Measurements from ENCODE around the gene CCDC127.
"Not testable (repeated sequence)": the region's sequence is repeated elsewhere in the genome, so short reads cannot be mapped to it uniquely, and the experiment has no call there.

CCDC127 gene

GRCh38 chr5:234450-234849 lies 16.5 kb upstream of the CCDC127 start:
- no peak for DNase-seq (ENCODE audit: low read depth in 2 of 2, low spot score in 1 of 2)

- DNase-seq (ENCODE audit: low read depth in 2 of 2, low spot score in 1 of 2) = not testable (repeated sequence)
These were observed 15.5 kb upstream of the CCDC127 start for GRCh38 chr5:233426-233825.

GRCh38 chr5:231661-232060 lies 13.7 kb upstream of the CCDC127 start:
- no peak for DNase-seq (ENCODE audit: low read depth in 2 of 2, low spot score in 1 of 2)

- no peak for DNase-seq (ENCODE audit: low read depth in 2 of 2, low spot score in 1 of 2)
These were observed 12.8 kb upstream of the CCDC127 start for GRCh38 chr5:230711-231110.

- DNase-seq (ENCODE audit: low read depth in 2 of 2, low spot score in 1 of 2) = no peak
These were observed 10.9 kb upstream of the CCDC127 start for GRCh38 chr5:228886-229285.

- DNase-seq (ENCODE audit: low read depth in 2 of 2, low spot score in 1 of 2) = not testable (repeated sequence)
These were observed 9.4 kb upstream of the CCDC127 start for GRCh38 chr5:227375-227774.

- no peak for DNase-seq (ENCODE audit: low read depth in 2 of 2, low spot score in 1 of 2)
These were observed 7.4 kb upstream of the CCDC127 start for GRCh38 chr5:225334-225733.

- no peak for DNase-seq (ENCODE audit: low read depth in 2 of 2, low spot score in 1 of 2)
These were observed 5.8 kb upstream of the CCDC127 start for GRCh38 chr5:223791-224190.

GRCh38 chr5:222951-223715 lies 5.2 kb upstream of the CCDC127 start:
- not testable (repeated sequence) for DNase-seq (ENCODE audit: low read depth in 2 of 2, low spot score in 1 of 2)

GRCh38 chr5:219991-220390 lies 2.0 kb upstream of the CCDC127 start:
- no peak for DNase-seq (ENCODE audit: low read depth in 2 of 2, low spot score in 1 of 2)

GRCh38 chr5:219460-219863 lies 1.5 kb upstream of the CCDC127 start:
- DNase-seq (ENCODE audit: low read depth in 2 of 2, low spot score in 1 of 2) = peak in 1 of 2 donors; percentile 14

- no peak for DNase-seq (ENCODE audit: low read depth in 2 of 2, low spot score in 1 of 2)
These were observed 721 bp upstream of the CCDC127 start for GRCh38 chr5:218457-219291.

GRCh38 chr5:216076-216475 lies 1.9 kb downstream of the CCDC127 start:
- not testable (repeated sequence) for DNase-seq (ENCODE audit: low read depth in 2 of 2, low spot score in 1 of 2)

GRCh38 chr5:215256-215655 lies 2.7 kb downstream of the CCDC127 start:
- not testable (repeated sequence) for DNase-seq (ENCODE audit: low read depth in 2 of 2, low spot score in 1 of 2)

- no peak for DNase-seq (ENCODE audit: low read depth in 2 of 2, low spot score in 1 of 2)
These were observed 4.1 kb downstream of the CCDC127 start for GRCh38 chr5:213803-214395.

GRCh38 chr5:208449-209114 lies 9.4 kb downstream of the CCDC127 start:
- DNase-seq (ENCODE audit: low read depth in 2 of 2, low spot score in 1 of 2) = no peak

GRCh38 chr5:207599-207998 lies 10.4 kb downstream of the CCDC127 start:
- no peak for DNase-seq (ENCODE audit: low read depth in 2 of 2, low spot score in 1 of 2)

GRCh38 chr5:206927-207536 lies 10.9 kb downstream of the CCDC127 start:
- no peak for DNase-seq (ENCODE audit: low read depth in 2 of 2, low spot score in 1 of 2)

- DNase-seq (ENCODE audit: low read depth in 2 of 2, low spot score in 1 of 2) = no peak
These were observed 11.5 kb downstream of the CCDC127 start for GRCh38 chr5:206406-206805.

GRCh38 chr5:204966-205670 lies 12.8 kb downstream of the CCDC127 start:
- no peak for DNase-seq (ENCODE audit: low read depth in 2 of 2, low spot score in 1 of 2)

All from stimulated activated CD8-positive, alpha-beta memory T cell treated with anti-CD3 and anti-CD28 coated beads, Interleukin-4, amount 100 ng/mL, for 4 hours (primary cell).